ENCODE results near the gene LSM10. TPM values are rescaled to one million over a fixed set of nuclear protein-coding genes. Genes with fewer than 3 reads are reported as not detected.

LSM10 gene
- total and polyA plus RNA-seq, 9 of the 15 experiments (the other 6 are each of a cell fraction or from before 2014, with no cell fraction given), result 13.2 to 146 (median 68.9) TPM

- TF ChIP-seq RERE (CRISPR knock-in tag; IDR thresholded peaks at IDR 0.05; ENCODE audit: borderline replicate concordance) (no peak), SRF (CRISPR knock-in tag; IDR thresholded peaks at IDR 0.05) (peak in 1 of 2 experiments; percentile 55; a peak in 1 of 4 replicates), MTF1 (CRISPR knock-in tag; IDR thresholded peaks at IDR 0.05; ENCODE audit: borderline replicate concordance) (peak; percentile 72; the same call in 1 of the 2 replicates), KLF6 (CRISPR knock-in tag; IDR thresholded peaks at IDR 0.05; ENCODE audit: borderline replicate concordance) (peak; percentile 96), CBX8 (IDR thresholded peaks at IDR 0.05; ENCODE audit: borderline replicate concordance, extremely low read depth, low read depth, low read length, poor library complexity, severe bottlenecking) (no peak), ZNF395 (CRISPR knock-in tag; IDR thresholded peaks at IDR 0.05) (peak; percentile 97; the same call in 1 of the 2 replicates), ZNF134 (CRISPR knock-in tag; conservative IDR thresholded peaks at IDR 0.05) (peak; percentile 69), CXXC5 (CRISPR knock-in tag; IDR thresholded peaks at IDR 0.05) (peak; percentile 87), MEIS2 (IDR thresholded peaks at IDR 0.05; ENCODE audit: partially characterized antibody) (no peak), TSC22D4 (tag; IDR thresholded peaks at IDR 0.05) (no peak), SMARCA4 (IDR thresholded peaks at IDR 0.05) (no peak), ARHGAP35 (IDR thresholded peaks at IDR 0.05; ENCODE audit: partially characterized antibody) (no peak), ILK (tag; IDR thresholded peaks at IDR 0.05; ENCODE audit: borderline replicate concordance, low read depth) (peak; percentile 85)
- TF ChIP-seq, protein P1, sequence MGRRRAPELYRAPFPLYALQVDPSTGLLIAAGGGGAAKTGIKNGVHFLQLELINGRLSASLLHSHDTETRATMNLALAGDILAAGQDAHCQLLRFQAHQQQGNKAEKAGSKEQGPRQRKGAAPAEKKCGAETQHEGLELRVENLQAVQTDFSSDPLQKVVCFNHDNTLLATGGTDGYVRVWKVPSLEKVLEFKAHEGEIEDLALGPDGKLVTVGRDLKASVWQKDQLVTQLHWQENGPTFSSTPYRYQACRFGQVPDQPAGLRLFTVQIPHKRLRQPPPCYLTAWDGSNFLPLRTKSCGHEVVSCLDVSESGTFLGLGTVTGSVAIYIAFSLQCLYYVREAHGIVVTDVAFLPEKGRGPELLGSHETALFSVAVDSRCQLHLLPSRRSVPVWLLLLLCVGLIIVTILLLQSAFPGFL (CRISPR knock-in tag; IDR thresholded peaks at IDR 0.05), result no peak
- TF ChIP-seq, protein P2, sequence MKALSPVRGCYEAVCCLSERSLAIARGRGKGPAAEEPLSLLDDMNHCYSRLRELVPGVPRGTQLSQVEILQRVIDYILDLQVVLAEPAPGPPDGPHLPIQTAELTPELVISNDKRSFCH (CRISPR knock-in tag; IDR thresholded peaks at IDR 0.05), result peak; percentile 87
- TF ChIP-seq, protein P2 (tag; IDR thresholded peaks at IDR 0.05), result peak; percentile 99
- TF ChIP-seq, protein P3, sequence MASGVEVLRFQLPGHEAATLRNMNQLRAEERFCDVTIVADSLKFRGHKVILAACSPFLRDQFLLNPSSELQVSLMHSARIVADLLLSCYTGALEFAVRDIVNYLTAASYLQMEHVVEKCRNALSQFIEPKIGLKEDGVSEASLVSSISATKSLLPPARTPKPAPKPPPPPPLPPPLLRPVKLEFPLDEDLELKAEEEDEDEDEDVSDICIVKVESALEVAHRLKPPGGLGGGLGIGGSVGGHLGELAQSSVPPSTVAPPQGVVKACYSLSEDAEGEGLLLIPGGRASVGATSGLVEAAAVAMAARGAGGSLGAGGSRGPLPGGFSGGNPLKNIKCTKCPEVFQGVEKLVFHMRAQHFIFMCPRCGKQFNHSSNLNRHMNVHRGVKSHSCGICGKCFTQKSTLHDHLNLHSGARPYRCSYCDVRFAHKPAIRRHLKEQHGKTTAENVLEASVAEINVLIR (CRISPR knock-in tag; IDR thresholded peaks at IDR 0.05), result peak; percentile 64; the same call in 1 of the 2 replicates
These were observed 766 bp upstream of the LSM10 start (continued) for GRCh38 chr1:36398370-36398977.

All from K562 (cell line).